Measurements from ENCODE around the gene PI4K2B. TPM values are rescaled to one million over a fixed set of nuclear protein-coding genes. Genes with fewer than 3 reads are reported as not detected.
A peak's percentile ranks its signal among the peaks of the same experiment; 100 is the strongest.

Gene PI4K2B
- total RNA-seq = 10.7 and 11.6 TPM in 2 replicates
- long read RNA-seq, partial matches to known transcripts = 0 of 1 reads
- long read RNA-seq, other reads (novel, unspliced or antisense) = 1 of 1 reads

DNA sequence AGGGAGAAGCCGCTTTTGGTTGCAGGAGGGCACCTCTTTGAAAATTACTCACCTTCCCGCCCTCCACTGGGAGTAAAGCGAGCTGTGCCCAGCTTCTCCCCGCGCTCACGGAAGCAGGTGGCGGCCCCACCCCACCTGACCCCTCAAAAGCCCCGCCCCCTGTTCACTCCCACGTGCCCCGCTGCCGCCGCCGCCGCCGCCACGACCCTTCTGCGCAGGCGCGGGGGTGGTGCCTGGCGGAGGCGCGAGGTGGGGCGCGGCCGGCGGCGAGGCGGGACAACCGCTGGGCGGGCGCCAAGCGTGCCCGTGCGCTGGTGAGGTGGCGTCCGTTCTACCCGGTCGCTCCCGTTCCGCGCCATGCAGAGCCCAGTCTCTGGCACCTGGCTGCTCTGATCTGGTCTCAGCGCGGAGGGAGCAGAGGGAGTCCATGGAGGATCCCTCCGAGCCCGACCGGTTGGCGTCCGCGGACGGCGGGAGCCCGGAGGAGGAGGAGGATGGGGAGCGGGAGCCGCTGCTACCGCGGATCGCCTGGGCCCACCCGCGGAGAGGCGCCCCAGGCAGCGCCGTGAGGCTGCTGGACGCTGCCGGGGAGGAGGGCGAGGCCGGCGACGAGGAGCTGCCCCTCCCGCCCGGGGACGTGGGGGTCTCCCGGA lies at the start of gene PI4K2B:
PI4K2B (plus strand) TSS at position 297 of the 653 bp plus-strand sequence; CDS start at position 428, 131 bp downstream.
- TF ChIP-seq, protein P1, sequence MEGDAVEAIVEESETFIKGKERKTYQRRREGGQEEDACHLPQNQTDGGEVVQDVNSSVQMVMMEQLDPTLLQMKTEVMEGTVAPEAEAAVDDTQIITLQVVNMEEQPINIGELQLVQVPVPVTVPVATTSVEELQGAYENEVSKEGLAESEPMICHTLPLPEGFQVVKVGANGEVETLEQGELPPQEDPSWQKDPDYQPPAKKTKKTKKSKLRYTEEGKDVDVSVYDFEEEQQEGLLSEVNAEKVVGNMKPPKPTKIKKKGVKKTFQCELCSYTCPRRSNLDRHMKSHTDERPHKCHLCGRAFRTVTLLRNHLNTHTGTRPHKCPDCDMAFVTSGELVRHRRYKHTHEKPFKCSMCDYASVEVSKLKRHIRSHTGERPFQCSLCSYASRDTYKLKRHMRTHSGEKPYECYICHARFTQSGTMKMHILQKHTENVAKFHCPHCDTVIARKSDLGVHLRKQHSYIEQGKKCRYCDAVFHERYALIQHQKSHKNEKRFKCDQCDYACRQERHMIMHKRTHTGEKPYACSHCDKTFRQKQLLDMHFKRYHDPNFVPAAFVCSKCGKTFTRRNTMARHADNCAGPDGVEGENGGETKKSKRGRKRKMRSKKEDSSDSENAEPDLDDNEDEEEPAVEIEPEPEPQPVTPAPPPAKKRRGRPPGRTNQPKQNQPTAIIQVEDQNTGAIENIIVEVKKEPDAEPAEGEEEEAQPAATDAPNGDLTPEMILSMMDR (conservative IDR thresholded peaks at IDR 0.05) = peak; percentile 19
- DNase-seq (ENCODE audit: low read depth, low spot score) = peak; percentile 76
- peaks cover 33% of the 10 kb centered on the region for H3K36me3 Mint-ChIP-seq (ENCODE audit: low read depth)
- peaks cover 9% of the 10 kb centered on the region for H3K4me1 Mint-ChIP-seq
- H3K4me3 Mint-ChIP-seq = peak within 1 kb of the TSS; percentile 90
- H3K27ac Mint-ChIP-seq (ENCODE audit: unreplicated experiment) = no peak within 1 kb of the TSS
- H3K27me3 Mint-ChIP-seq (ENCODE audit: low read depth) = no peaks in the 10 kb centered on the region
- H3K9me3 Mint-ChIP-seq = peaks cover 21% of the 10 kb centered on the region

DNA sequence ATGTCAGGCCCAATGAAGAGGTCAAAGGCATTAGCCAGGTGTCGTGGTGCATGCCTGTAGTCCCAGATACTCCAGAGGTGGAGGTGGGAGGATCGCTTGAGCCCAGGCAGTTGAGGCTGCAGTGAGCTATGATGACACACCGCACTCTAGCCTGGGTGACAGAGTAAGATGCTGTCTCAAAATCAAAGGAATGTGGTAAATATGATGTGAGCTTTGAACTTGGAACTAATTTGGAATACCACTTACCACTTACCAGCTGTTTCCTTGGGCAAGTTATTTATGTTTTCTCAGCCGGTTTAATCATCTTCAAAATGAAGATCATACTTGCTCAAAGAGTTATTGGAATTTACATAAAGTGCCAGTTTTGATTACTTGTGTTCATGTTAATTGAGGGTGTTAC lies 49.8 kb upstream of the PI4K2B start:
- peaks cover 6% of the 10 kb centered on the region for H3K4me1 Mint-ChIP-seq
- H3K4me3 Mint-ChIP-seq = no peak overlapping the region
- H3K27ac Mint-ChIP-seq (ENCODE audit: unreplicated experiment) = no peak overlapping the region
- DNase-seq (ENCODE audit: low read depth, low spot score) = no peak
- TF ChIP-seq, protein P1 (conservative IDR thresholded peaks at IDR 0.05) = no peak
- no peaks in the 10 kb centered on the region for H3K9me3 Mint-ChIP-seq
- no peaks in the 10 kb centered on the region for H3K27me3 Mint-ChIP-seq (ENCODE audit: low read depth)
- no peaks in the 10 kb centered on the region for H3K36me3 Mint-ChIP-seq (ENCODE audit: low read depth)

DNA sequence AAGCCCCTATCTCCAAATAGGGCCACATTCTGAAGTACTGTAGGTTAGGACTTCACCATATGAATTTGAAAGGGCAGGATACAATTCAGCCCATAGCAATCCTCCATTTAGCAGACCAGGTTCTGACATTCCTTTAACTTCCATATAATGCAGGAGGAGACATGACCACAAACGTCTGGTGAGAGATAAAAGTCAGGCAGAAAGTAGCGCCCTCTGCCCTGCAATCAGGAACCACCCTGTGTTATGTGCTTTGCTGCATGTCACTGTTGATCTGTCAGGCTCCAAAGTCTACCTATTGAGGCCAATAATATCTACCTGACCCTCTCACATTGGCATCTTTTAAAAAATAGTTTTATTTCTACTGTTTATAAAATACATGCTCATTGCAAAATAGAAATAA lies 43.4 kb upstream of the PI4K2B start:
- no peaks in the 10 kb centered on the region for H3K27me3 Mint-ChIP-seq (ENCODE audit: low read depth)
- no peak overlapping the region for H3K27ac Mint-ChIP-seq (ENCODE audit: unreplicated experiment)
- no peak for DNase-seq (ENCODE audit: low read depth, low spot score)
- H3K9me3 Mint-ChIP-seq = no peaks in the 10 kb centered on the region
- no peaks in the 10 kb centered on the region for H3K4me1 Mint-ChIP-seq
- TF ChIP-seq, protein P1 (conservative IDR thresholded peaks at IDR 0.05) = no peak
- H3K4me3 Mint-ChIP-seq = no peak overlapping the region
- no peaks in the 10 kb centered on the region for H3K36me3 Mint-ChIP-seq (ENCODE audit: low read depth)

DNA sequence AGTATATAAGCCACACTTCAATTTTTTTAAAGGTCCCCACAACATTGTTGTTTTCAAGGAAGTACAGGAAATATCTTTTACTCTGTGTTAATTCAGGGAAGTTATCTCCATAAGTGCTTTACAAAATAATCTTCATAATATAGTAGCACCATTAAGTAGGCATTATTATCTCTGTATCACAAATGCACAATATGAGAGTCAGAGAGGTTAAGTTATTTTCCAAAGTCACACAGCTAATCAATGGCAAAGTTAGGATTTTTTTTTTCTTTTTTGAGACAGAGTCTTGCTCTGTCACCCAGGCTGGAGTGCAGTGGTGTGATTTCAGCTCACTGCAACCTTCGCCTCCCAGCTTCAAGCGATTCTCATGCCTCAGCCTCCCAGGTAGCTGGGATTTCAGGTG lies 35.1 kb upstream of the PI4K2B start:
- no peak overlapping the region for H3K27ac Mint-ChIP-seq (ENCODE audit: unreplicated experiment)
- peaks cover 6% of the 10 kb centered on the region for H3K36me3 Mint-ChIP-seq (ENCODE audit: low read depth)
- H3K27me3 Mint-ChIP-seq (ENCODE audit: low read depth) = no peaks in the 10 kb centered on the region
- H3K4me3 Mint-ChIP-seq = no peak overlapping the region
- peaks cover 8% of the 10 kb centered on the region for H3K9me3 Mint-ChIP-seq
- H3K4me1 Mint-ChIP-seq = no peaks in the 10 kb centered on the region
- DNase-seq (ENCODE audit: low read depth, low spot score) = no peak
- TF ChIP-seq, protein P1 (conservative IDR thresholded peaks at IDR 0.05) = no peak

DNA sequence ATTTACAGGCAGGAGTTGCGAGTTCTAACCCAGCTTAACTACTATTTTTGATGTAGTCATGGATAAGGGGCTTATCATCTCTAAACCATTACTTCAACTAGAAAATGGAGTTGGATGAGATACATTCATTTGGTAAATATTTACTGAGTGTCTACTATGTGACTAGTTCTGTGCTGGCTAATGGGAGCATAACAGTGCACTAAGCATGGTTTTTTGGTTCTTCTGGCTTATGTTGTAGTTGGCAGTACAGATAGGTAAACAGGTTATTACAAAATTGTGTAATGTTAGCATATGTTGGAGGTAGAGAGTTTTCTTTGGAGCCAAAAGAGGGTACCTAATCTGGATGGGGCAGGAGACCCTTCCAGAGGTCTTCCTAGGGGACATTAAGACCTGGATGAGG lies 25.8 kb upstream of the PI4K2B start:
- DNase-seq (ENCODE audit: low read depth, low spot score) = no peak
- TF ChIP-seq, protein P1 (conservative IDR thresholded peaks at IDR 0.05) = no peak
- Mint-ChIP-seq H3K27ac (ENCODE audit: unreplicated experiment) (no peak overlapping the region), H3K4me1 (no peaks in the 10 kb centered on the region), H3K36me3 (ENCODE audit: low read depth) (peaks cover 2% of the 10 kb centered on the region), H3K4me3 (no peak overlapping the region), H3K27me3 (ENCODE audit: low read depth) (no peaks in the 10 kb centered on the region), H3K9me3 (peaks cover 7% of the 10 kb centered on the region)
